Measurements from ENCODE around the gene SAFB. TPM values are rescaled to one million over a fixed set of nuclear protein-coding genes. Genes with fewer than 3 reads are reported as not detected.
A peak's percentile ranks its signal among the peaks of the same experiment; 100 is the strongest.

SAFB gene
- total RNA-seq, 1 donor from 2014 or later = 132 TPM

DNA sequence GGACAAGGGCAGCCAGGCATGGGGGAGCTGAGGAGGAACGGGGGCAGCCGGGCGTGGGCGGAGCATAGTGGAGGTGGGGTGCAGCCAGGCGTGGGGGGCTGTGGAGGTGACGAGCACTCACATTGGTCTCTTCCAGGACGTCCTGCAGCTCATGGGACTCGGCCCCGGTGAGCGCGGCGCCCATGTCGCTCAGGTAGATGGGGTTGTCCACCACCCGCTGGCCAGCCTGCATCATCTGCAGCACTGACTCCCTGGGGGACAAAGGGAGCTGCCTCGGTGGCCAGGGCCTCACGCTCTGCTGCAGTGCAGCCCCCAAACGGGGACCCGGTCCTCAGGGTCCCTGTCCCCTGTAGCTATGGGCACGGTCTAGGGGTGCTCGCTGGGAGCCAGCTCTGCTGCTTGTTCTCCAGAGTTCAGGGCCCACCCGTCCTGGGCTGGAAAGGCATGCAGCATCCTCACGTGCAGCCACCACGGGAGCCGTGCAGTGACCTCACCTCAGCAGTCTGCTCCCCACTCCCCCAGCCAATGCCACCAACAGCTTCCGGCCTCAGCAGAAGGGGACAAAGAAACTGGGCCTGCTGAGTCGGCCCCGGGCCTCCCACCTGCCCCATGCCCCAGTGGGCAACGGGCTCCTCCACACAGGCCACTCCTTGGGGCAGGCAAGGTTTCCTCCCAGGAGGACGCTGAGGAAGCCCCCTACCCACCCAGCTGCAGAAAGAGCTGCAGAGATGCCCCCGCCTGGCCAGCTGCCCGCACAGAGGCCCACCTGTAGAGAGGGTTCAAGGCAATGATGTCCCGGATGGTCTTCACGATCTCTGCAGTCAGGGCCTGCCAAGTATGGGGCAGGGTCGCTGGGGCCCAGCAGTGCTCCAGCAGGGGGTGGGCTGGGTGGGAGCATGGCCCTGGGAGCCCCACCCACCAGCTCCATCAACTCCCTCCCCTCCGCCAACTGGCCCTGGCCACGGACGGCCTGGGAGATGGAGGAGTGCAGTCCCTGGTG, 85.0 kb downstream of the SAFB start:
- intact Hi-C loops (cut with micrococcal nuclease) = no loop called here
- H3K4me3 Mint-ChIP-seq (ENCODE audit: low read depth) = no peak overlapping the region
- H3K4me1 Mint-ChIP-seq (ENCODE audit: low read depth) = no peaks in the 10 kb centered on the region
- H3K27me3 Mint-ChIP-seq (ENCODE audit: low read depth) = no peaks in the 10 kb centered on the region
- no peaks in the 10 kb centered on the region for H3K9me3 Mint-ChIP-seq
- no peak overlapping the region for H3K27ac Mint-ChIP-seq
- no peak for DNase-seq (ENCODE audit: low spot score)
- H3K36me3 Mint-ChIP-seq (ENCODE audit: low read depth) = peaks cover 65% of the 10 kb centered on the region

GRCh38 chr19:5711025-5711424, 88.1 kb downstream of the SAFB start:
- Mint-ChIP-seq H3K27ac (no peak overlapping the region), H3K27me3 (ENCODE audit: low read depth) (no peaks in the 10 kb centered on the region), H3K9me3 (no peaks in the 10 kb centered on the region), H3K4me1 (ENCODE audit: low read depth) (peaks cover 3% of the 10 kb centered on the region), H3K36me3 (ENCODE audit: low read depth) (peaks cover 60% of the 10 kb centered on the region), H3K4me3 (ENCODE audit: low read depth) (no peak overlapping the region)
- intact Hi-C loops (cut with micrococcal nuclease) = no loop called here
- DNase-seq (ENCODE audit: low spot score) = no peak

- intact Hi-C loops (cut with micrococcal nuclease) = no loop called here
- no peaks in the 10 kb centered on the region for H3K9me3 Mint-ChIP-seq
- H3K4me3 Mint-ChIP-seq (ENCODE audit: low read depth) = no peak overlapping the region
- H3K27me3 Mint-ChIP-seq (ENCODE audit: low read depth) = no peaks in the 10 kb centered on the region
- no peak for DNase-seq (ENCODE audit: low spot score)
- H3K4me1 Mint-ChIP-seq (ENCODE audit: low read depth) = peaks cover 3% of the 10 kb centered on the region
- H3K27ac Mint-ChIP-seq = no peak overlapping the region
- H3K36me3 Mint-ChIP-seq (ENCODE audit: low read depth) = peaks cover 59% of the 10 kb centered on the region
These were observed 88.9 kb downstream of the SAFB start for GRCh38 chr19:5711713-5712161.

DNA sequence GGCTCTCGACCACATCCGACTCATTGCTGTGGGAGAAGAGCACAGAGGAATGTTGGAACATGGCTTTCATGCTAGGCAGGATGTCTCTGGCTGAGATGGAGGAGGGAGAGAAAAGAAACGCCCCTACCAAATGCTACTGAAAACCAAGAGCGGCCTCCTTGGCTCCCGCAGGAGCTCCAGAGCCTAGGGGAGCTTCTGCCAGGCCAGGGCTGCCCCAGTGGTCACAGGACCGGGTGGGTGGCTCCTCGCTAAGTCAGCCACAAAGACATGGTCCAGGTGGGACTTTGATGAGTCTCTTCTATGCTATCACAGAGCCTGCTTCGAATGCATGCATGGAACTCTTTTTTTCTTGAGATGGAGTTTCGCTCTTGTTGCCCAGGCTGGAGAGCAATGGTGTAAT, 90.3 kb downstream of the SAFB start:
- Mint-ChIP-seq H3K27ac (no peak overlapping the region), H3K4me1 (ENCODE audit: low read depth) (peaks cover 14% of the 10 kb centered on the region), H3K9me3 (no peaks in the 10 kb centered on the region), H3K36me3 (ENCODE audit: low read depth) (peaks cover 64% of the 10 kb centered on the region), H3K4me3 (ENCODE audit: low read depth) (no peak overlapping the region), H3K27me3 (ENCODE audit: low read depth) (no peaks in the 10 kb centered on the region)
- DNase-seq (ENCODE audit: low spot score) = no peak
- intact Hi-C loops (cut with micrococcal nuclease) = no loop called here

- Mint-ChIP-seq H3K36me3 (ENCODE audit: low read depth) (peaks cover 67% of the 10 kb centered on the region), H3K27me3 (ENCODE audit: low read depth) (no peaks in the 10 kb centered on the region), H3K4me1 (ENCODE audit: low read depth) (peaks cover 17% of the 10 kb centered on the region), H3K4me3 (ENCODE audit: low read depth) (no peak overlapping the region), H3K9me3 (no peaks in the 10 kb centered on the region), H3K27ac (no peak overlapping the region)
- DNase-seq (ENCODE audit: low spot score) = no peak
- intact Hi-C loops (cut with micrococcal nuclease) = no loop called here
These were observed 91.9 kb downstream of the SAFB start for GRCh38 chr19:5714816-5715215.

GRCh38 chr19:5717215-5717935, 94.5 kb downstream of the SAFB start:
- H3K4me1 Mint-ChIP-seq (ENCODE audit: low read depth) = peaks cover 20% of the 10 kb centered on the region
- no peaks in the 10 kb centered on the region for H3K27me3 Mint-ChIP-seq (ENCODE audit: low read depth)
- no peaks in the 10 kb centered on the region for H3K9me3 Mint-ChIP-seq
- H3K4me3 Mint-ChIP-seq (ENCODE audit: low read depth) = peak overlapping the region; percentile 93
- peak overlapping the region; percentile 94 for H3K27ac Mint-ChIP-seq
- intact Hi-C loops (cut with micrococcal nuclease) = no loop called here
- H3K36me3 Mint-ChIP-seq (ENCODE audit: low read depth) = peaks cover 49% of the 10 kb centered on the region
- DNase-seq (ENCODE audit: low spot score) = no peak

Other genes with a start within 250 kb of the SAFB start
- gene ZNRF4, start 167.7 kb upstream of the SAFB start, total RNA-seq = not detected in 2 replicates
- 0.37 and 0.52 TPM in 2 replicates for gene TINCR, start 55.1 kb upstream of the SAFB start, total RNA-seq
- gene SAFB2, start 307 bp upstream of the SAFB start, total RNA-seq = 96.1 and 96.7 TPM in 2 replicates
- 54.3 and 60.9 TPM in 2 replicates for gene MICOS13, start 57.4 kb downstream of the SAFB start, total RNA-seq
- gene HSD11B1L, start 57.9 kb downstream of the SAFB start, total RNA-seq = 2.0 and 2.5 TPM in 2 replicates
- 996 and 1,031 TPM in 2 replicates for gene RPL36, start 67.2 kb downstream of the SAFB start, total RNA-seq
- 192 and 196 TPM in 2 replicates for gene LONP1, start 97.1 kb downstream of the SAFB start, total RNA-seq
- gene CATSPERD, start 97.6 kb downstream of the SAFB start, total RNA-seq = not detected in 2 replicates
- 5.7 and 6.1 TPM in 2 replicates for gene PRR22, start 161.7 kb downstream of the SAFB start, total RNA-seq
- 74.0 and 84.3 TPM in 2 replicates for gene DUS3L, start 168.1 kb downstream of the SAFB start, total RNA-seq
- 0.85 and 0.87 TPM in 2 replicates for gene NRTN, start 182.0 kb downstream of the SAFB start, total RNA-seq
- gene FUT6, start 216.6 kb downstream of the SAFB start, total RNA-seq = not detected in 2 replicates
- not detected in 2 replicates for gene FUT3, start 228.4 kb downstream of the SAFB start, total RNA-seq
- gene FUT5, start 247.5 kb downstream of the SAFB start, total RNA-seq = not detected in 2 replicates

All from activated T-helper 2 cell treated with anti-CD3 and anti-CD28 coated beads, Interferon-gamma antibody, Interleukin-2, Interleukin-4, amounts not matched to agents 10 μg/mL and 5 μg/mL and 100 μg/mL, durations not matched to agents 14 hours and 24 hours and 36 hours (primary cell).